ENCODE measurements around the gene SDHD.
"Not testable (repeated sequence)": the region's sequence is repeated elsewhere in the genome, so short reads cannot be mapped to it uniquely, and the experiment has no call there.

Gene SDHD

GRCh38 chr11:112086422-112087191 lies at the start of gene SDHD, which contains the start of gene TIMM8B:
Gene SDHD, plus strand, starts transcription at chr11:112086873. Its CDS starts 35 bp downstream, at chr11:112086908.
Gene TIMM8B, minus strand, starts transcription at chr11:112086756. Its CDS starts 33 bp downstream, at chr11:112086723.
- Histone ChIP-seq H3K4me1 (peaks cover 35% of the 10 kb centered on the region), H3K4me3 (peak within 1 kb of the TSS; percentile 87), H3K9me3 (no peaks in the 10 kb centered on the region), H4K20me1 (peaks cover 9% of the 10 kb centered on the region; the same call in 1 of the 2 replicates), H3K36me3 (peaks cover 75% of the 10 kb centered on the region), H3K27me3 (no peaks in the 10 kb centered on the region), H3K9ac (peak within 1 kb of the TSS; percentile 83), H3K27ac (peak within 1 kb of the TSS; percentile 82), H3K4me2 (peak within 1 kb of the TSS; percentile 93)
- no peak for TF ChIP-seq Cebpa-rat (IDR thresholded peaks at IDR 0.05)

GRCh38 chr11:112037527-112037926 lies 49.1 kb upstream of the SDHD start:
- Histone ChIP-seq H3K27ac (no peak overlapping the region), H3K4me3 (no peak overlapping the region), H4K20me1 (no peaks in the 10 kb centered on the region; the same call in 1 of the 2 replicates), H3K27me3 (no peaks in the 10 kb centered on the region), H3K9ac (no peak overlapping the region), H3K9me3 (no peaks in the 10 kb centered on the region), H3K36me3 (peaks cover 97% of the 10 kb centered on the region), H3K4me1 (no peaks in the 10 kb centered on the region), H3K4me2 (no peak overlapping the region)
- no peak for TF ChIP-seq Cebpa-rat (IDR thresholded peaks at IDR 0.05)

- Histone ChIP-seq H3K4me1 (no peaks in the 10 kb centered on the region), H3K9ac (no peak overlapping the region), H3K36me3 (peaks cover 97% of the 10 kb centered on the region), H3K4me2 (no peak overlapping the region), H3K27me3 (no peaks in the 10 kb centered on the region), H3K9me3 (peaks cover 3% of the 10 kb centered on the region; the same call in 1 of the 2 replicates), H4K20me1 (no peaks in the 10 kb centered on the region; the same call in 1 of the 2 replicates), H3K27ac (no peak overlapping the region), H3K4me3 (no peak overlapping the region)
- no peak for TF ChIP-seq Cebpa-rat (IDR thresholded peaks at IDR 0.05)
Observed at GRCh38 chr11:112042161-112042960, 44.3 kb upstream of the SDHD start.

GRCh38 chr11:112042961-112043304 lies 43.7 kb upstream of the SDHD start:
- peaks cover 6% of the 10 kb centered on the region; the same call in 1 of the 2 replicates for H3K9me3 ChIP-seq
- H3K36me3 ChIP-seq = peaks cover 97% of the 10 kb centered on the region
- H3K4me2 ChIP-seq = no peak overlapping the region
- no peaks in the 10 kb centered on the region for H3K4me1 ChIP-seq
- H3K27me3 ChIP-seq = no peaks in the 10 kb centered on the region
- H3K27ac ChIP-seq = no peak overlapping the region
- TF ChIP-seq Cebpa-rat (IDR thresholded peaks at IDR 0.05) = no peak
- H4K20me1 ChIP-seq = no peaks in the 10 kb centered on the region; the same call in 1 of the 2 replicates
- no peak overlapping the region for H3K4me3 ChIP-seq
- no peak overlapping the region for H3K9ac ChIP-seq

GRCh38 chr11:112044961-112045360 lies 41.7 kb upstream of the SDHD start:
- H3K9me3 ChIP-seq = peaks cover 6% of the 10 kb centered on the region; the same call in 1 of the 2 replicates
- H3K36me3 ChIP-seq = peaks cover 94% of the 10 kb centered on the region
- H3K4me1 ChIP-seq = no peaks in the 10 kb centered on the region
- no peaks in the 10 kb centered on the region; the same call in 1 of the 2 replicates for H4K20me1 ChIP-seq
- H3K27me3 ChIP-seq = no peaks in the 10 kb centered on the region
- TF ChIP-seq Cebpa-rat (IDR thresholded peaks at IDR 0.05) = no peak
- H3K4me3 ChIP-seq = no peak overlapping the region
- H3K4me2 ChIP-seq = no peak overlapping the region
- H3K9ac ChIP-seq = no peak overlapping the region
- no peak overlapping the region for H3K27ac ChIP-seq

GRCh38 chr11:112046647-112047046 lies 40.0 kb upstream of the SDHD start:
- H3K9me3 ChIP-seq, H3K4me2 ChIP-seq, H3K27me3 ChIP-seq, H3K4me1 ChIP-seq, H4K20me1 ChIP-seq, H3K27ac ChIP-seq, H3K9ac ChIP-seq, H3K4me3 ChIP-seq: not testable (repeated sequence)
- peaks cover 94% of the 10 kb centered on the region for H3K36me3 ChIP-seq

- H3K4me3 ChIP-seq, H3K9me3 ChIP-seq, H3K4me1 ChIP-seq, H3K27ac ChIP-seq, H3K9ac ChIP-seq, H4K20me1 ChIP-seq, H3K4me2 ChIP-seq, H3K27me3 ChIP-seq: not testable (repeated sequence)
- peaks cover 94% of the 10 kb centered on the region for H3K36me3 ChIP-seq
Observed at GRCh38 chr11:112048256-112048655, 38.4 kb upstream of the SDHD start.

- no peak overlapping the region for H3K4me3 ChIP-seq
- no peak overlapping the region for H3K27ac ChIP-seq
- peaks cover 94% of the 10 kb centered on the region for H3K36me3 ChIP-seq
- no peaks in the 10 kb centered on the region for H3K27me3 ChIP-seq
- H3K9ac ChIP-seq = no peak overlapping the region
- no peak for TF ChIP-seq Cebpa-rat (IDR thresholded peaks at IDR 0.05)
- H4K20me1 ChIP-seq = no peaks in the 10 kb centered on the region; the same call in 1 of the 2 replicates
- H3K4me2 ChIP-seq = no peak overlapping the region
- no peaks in the 10 kb centered on the region; the same call in 1 of the 2 replicates for H3K4me1 ChIP-seq
- peaks cover 6% of the 10 kb centered on the region; the same call in 1 of the 2 replicates for H3K9me3 ChIP-seq
Observed at GRCh38 chr11:112049777-112050176, 36.9 kb upstream of the SDHD start.

GRCh38 chr11:112050721-112051120 lies 36.0 kb upstream of the SDHD start:
- Histone ChIP-seq H3K36me3 (peaks cover 94% of the 10 kb centered on the region), H3K4me1 (no peaks in the 10 kb centered on the region; the same call in 1 of the 2 replicates), H3K27ac (no peak overlapping the region), H4K20me1 (no peaks in the 10 kb centered on the region; the same call in 1 of the 2 replicates), H3K27me3 (no peaks in the 10 kb centered on the region), H3K4me3 (no peak overlapping the region), H3K4me2 (no peak overlapping the region), H3K9me3 (peaks cover 6% of the 10 kb centered on the region; the same call in 1 of the 2 replicates), H3K9ac (no peak overlapping the region)
- TF ChIP-seq Cebpa-rat (IDR thresholded peaks at IDR 0.05) = no peak

GRCh38 chr11:112051768-112052167 lies 34.9 kb upstream of the SDHD start:
- Histone ChIP-seq H4K20me1 (no peaks in the 10 kb centered on the region; the same call in 1 of the 2 replicates), H3K27me3 (no peaks in the 10 kb centered on the region), H3K36me3 (peaks cover 94% of the 10 kb centered on the region), H3K9ac (no peak overlapping the region), H3K27ac (no peak overlapping the region), H3K9me3 (peaks cover 6% of the 10 kb centered on the region; the same call in 1 of the 2 replicates), H3K4me2 (no peak overlapping the region), H3K4me1 (no peaks in the 10 kb centered on the region; the same call in 1 of the 2 replicates), H3K4me3 (no peak overlapping the region)
- no peak for TF ChIP-seq Cebpa-rat (IDR thresholded peaks at IDR 0.05)
